Endodermal cell (in vitro differentiated cells): Measurements from ENCODE around the gene TRIM16. TPM values are rescaled to one million over a fixed set of nuclear protein-coding genes. Genes with fewer than 3 reads are reported as not detected.
"Not testable (repeated sequence)": the region's sequence is repeated elsewhere in the genome, so short reads cannot be mapped to it uniquely, and the experiment has no call there.

ENCODE experiments used
- DNase-seq: peaks from one replicate; pipeline ENCODE4 v3.0.0-alpha.2; 2017
- H3K27ac ChIP-seq: 2 replicates; pipeline ENCODE4 v1.5.1; 2013; ENCODE audit warnings: mild to moderate bottlenecking, low read depth, low read length, moderate library complexity
- H3K27me3 ChIP-seq: 2 replicates; pipeline ENCODE4 v1.6.1; 2013; ENCODE audit warnings: mild to moderate bottlenecking, low read length, moderate library complexity; ENCODE audit not compliant: insufficient read depth, control insufficient read depth, poor library complexity, severe bottlenecking
- H3K36me3 ChIP-seq: 2 replicates; pipeline ENCODE4 v1.7.0; 2013; ENCODE audit warnings: mild to moderate bottlenecking, low read length, moderate library complexity; ENCODE audit not compliant: control insufficient read depth, insufficient read depth
- H3K4me1 ChIP-seq: one replicate; pipeline ENCODE4 v1.7.0; 2013; ENCODE audit warnings: low read length; ENCODE audit not compliant: control insufficient read depth, insufficient read depth
- H3K4me3 ChIP-seq: 2 replicates; pipeline ENCODE4 v1.5.1; 2013; ENCODE audit warnings: mild to moderate bottlenecking, low read length, moderate library complexity
- H3K9ac ChIP-seq: 2 replicates; pipeline ENCODE4 v1.6.1; 2013; ENCODE audit warnings: mild to moderate bottlenecking, low read length, moderate library complexity; ENCODE audit not compliant: poor library complexity, severe bottlenecking; ENCODE audit errors: extremely low read depth
- H3K9me3 ChIP-seq: 2 replicates; pipeline ENCODE4 v1.6.1; 2013; ENCODE audit warnings: mild to moderate bottlenecking, low read length, moderate library complexity; ENCODE audit not compliant: control insufficient read depth
- H3K27ac Mint-ChIP-seq: 2 replicates; pipeline ENCODE4 v1.8.0; 2020; ENCODE audit warnings: mixed read lengths
- H3K27me3 Mint-ChIP-seq: 2 replicates; pipeline ENCODE4 v1.8.0; 2021; ENCODE audit warnings: mild to moderate bottlenecking, mixed read lengths; ENCODE audit not compliant: insufficient read depth
- H3K36me3 Mint-ChIP-seq: 2 replicates; pipeline ENCODE4 v1.8.0; 2020; ENCODE audit warnings: low read depth, mixed read lengths
- H3K4me1 Mint-ChIP-seq: 2 replicates; pipeline ENCODE4 v1.8.0; 2020; ENCODE audit warnings: mixed read lengths
- H3K4me3 Mint-ChIP-seq: 2 replicates; pipeline ENCODE4 v1.8.0; 2020; ENCODE audit warnings: mild to moderate bottlenecking, moderate library complexity, mixed read lengths
- H3K9me3 Mint-ChIP-seq: 2 replicates; pipeline ENCODE4 v1.8.0; 2020; ENCODE audit warnings: mild to moderate bottlenecking, mixed read lengths
- WGBS, 2 experiments: methylation state at CpG; one replicate each; pipeline versions ENCODE4 v1.1.5 to v1.1.7; 2013; ENCODE audit warnings: missing lambda C conversion rate in 2 of 2, mixed read lengths in 1 of 2; ENCODE audit not compliant: insufficient coverage in 1 of 2, insufficient read length in 1 of 2; 5-methylcytosine and 5-hydroxymethylcytosine counted together
- total RNA-seq, 2 donors: library from RNA; stranded (reverse); fragmentation: NEBNext Ultra II Directional in 1 of 2; extraction: Animal tissue kit (Norgen Biotek cat#: 25700) in 1 of 2; gene quantifications; 2 replicates in 1 of 2; 3 replicates in 1 of 2; pipeline ENCODE4 v1.2.1, GENCODE V29; 2021

TRIM16 gene
- total RNA-seq, 2 donors from 2014 or later, result 19.4 to 34.6 TPM

DNA sequence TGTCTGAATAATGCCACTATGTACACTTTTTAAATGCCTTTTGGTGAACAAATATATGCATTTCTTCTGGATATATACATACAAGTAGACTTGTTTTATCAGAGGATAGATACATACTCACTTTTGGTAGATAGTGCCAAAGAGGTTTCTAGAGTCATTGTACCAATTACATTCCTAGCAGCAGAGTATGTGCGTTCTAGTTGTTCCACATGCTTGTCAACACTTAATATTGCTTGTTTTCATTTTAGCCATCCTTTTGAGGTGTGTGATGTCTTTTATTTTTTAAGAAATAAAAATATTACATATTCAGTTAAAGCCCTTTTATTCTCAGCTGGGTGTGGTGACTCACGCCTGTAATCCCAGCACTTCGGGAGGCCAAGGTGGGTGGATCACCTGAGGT lies 24.8 kb upstream of the TRIM16 start:
- not testable (repeated sequence) for H3K27ac ChIP-seq, H3K9ac ChIP-seq, H3K4me3 Mint-ChIP-seq, H3K4me1 Mint-ChIP-seq, H3K27me3 Mint-ChIP-seq, DNase-seq, H3K27ac Mint-ChIP-seq, H3K27me3 ChIP-seq, H3K4me1 ChIP-seq
- H3K4me3 ChIP-seq, result peak overlapping the region; percentile 69
- WGBS, 2 experiments, result 95% methylated on average over 3 of the region's 3 CpGs; no CpG with 5 or more reads in 1 of the 2 experiments
- Mint-ChIP-seq H3K9me3 (peaks cover 82% of the 10 kb centered on the region), H3K36me3 (peaks cover 87% of the 10 kb centered on the region)
- peaks cover 74% of the 10 kb centered on the region for H3K36me3 ChIP-seq
- H3K9me3 ChIP-seq, result peaks cover 89% of the 10 kb centered on the region

DNA sequence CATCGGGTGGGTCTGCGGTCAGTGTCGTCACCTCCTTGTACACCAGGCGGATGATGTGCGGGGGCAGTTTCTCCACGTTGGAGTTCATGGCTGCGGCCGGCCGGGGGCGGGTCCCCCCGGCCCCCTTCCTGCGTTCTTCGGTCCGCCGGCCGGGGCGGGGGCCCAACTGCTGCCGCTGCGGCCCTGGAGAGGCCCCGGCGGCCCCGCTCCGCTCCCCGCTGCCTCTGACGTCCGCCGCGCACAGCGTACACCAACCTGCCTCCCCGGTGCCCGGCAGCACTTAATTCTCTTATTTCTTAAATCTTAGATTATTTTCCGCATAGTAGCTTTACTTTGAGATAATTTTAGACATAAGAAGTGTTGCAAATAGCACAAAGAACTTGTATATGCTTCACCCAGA lies 20.7 kb upstream of the TRIM16 start:
- not testable (repeated sequence) for H3K4me1 ChIP-seq, H3K4me3 Mint-ChIP-seq, H3K4me3 ChIP-seq, H3K27me3 ChIP-seq, H3K4me1 Mint-ChIP-seq, H3K27ac ChIP-seq, H3K27ac Mint-ChIP-seq, H3K9ac ChIP-seq, DNase-seq, H3K27me3 Mint-ChIP-seq
- Histone ChIP-seq H3K36me3 (peaks cover 64% of the 10 kb centered on the region), H3K9me3 (peaks cover 65% of the 10 kb centered on the region)
- Mint-ChIP-seq H3K9me3 (peaks cover 51% of the 10 kb centered on the region), H3K36me3 (peaks cover 77% of the 10 kb centered on the region)
- 98 to 100% methylated on average over 7 to 32 of the region's 32 CpGs for WGBS, 2 experiments

DNA sequence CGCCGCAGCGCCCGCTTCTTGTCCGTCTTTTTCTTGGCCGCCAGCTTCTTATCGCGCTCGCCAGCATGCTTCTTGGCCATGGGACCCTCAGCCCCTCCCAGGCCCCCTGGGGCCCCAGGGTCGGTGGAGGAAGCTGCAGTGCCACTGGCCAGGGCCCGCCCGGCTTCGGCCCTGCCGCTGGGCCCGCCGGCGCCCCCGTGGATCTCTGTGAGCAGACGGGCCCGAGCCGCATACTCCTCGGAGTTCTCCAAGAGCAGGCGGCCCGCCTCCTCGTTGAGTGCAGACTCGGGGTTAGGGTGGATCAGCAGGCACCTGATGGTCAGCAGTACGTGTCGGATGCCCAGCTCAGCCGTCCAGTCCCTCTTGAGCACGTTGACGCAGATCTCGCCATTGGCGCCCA lies 20.1 kb upstream of the TRIM16 start:
- H3K27me3 ChIP-seq, H3K9ac ChIP-seq, H3K4me1 Mint-ChIP-seq, H3K4me3 Mint-ChIP-seq, H3K4me3 ChIP-seq, H3K27me3 Mint-ChIP-seq, H3K4me1 ChIP-seq, DNase-seq, H3K27ac ChIP-seq, H3K27ac Mint-ChIP-seq: not testable (repeated sequence)
- Histone ChIP-seq H3K36me3 (peaks cover 58% of the 10 kb centered on the region), H3K9me3 (peaks cover 59% of the 10 kb centered on the region)
- Mint-ChIP-seq H3K9me3 (peaks cover 46% of the 10 kb centered on the region), H3K36me3 (peaks cover 72% of the 10 kb centered on the region)
- WGBS, 2 experiments, result 96 to 100% methylated on average over 5 to 17 of the region's 33 CpGs

DNA sequence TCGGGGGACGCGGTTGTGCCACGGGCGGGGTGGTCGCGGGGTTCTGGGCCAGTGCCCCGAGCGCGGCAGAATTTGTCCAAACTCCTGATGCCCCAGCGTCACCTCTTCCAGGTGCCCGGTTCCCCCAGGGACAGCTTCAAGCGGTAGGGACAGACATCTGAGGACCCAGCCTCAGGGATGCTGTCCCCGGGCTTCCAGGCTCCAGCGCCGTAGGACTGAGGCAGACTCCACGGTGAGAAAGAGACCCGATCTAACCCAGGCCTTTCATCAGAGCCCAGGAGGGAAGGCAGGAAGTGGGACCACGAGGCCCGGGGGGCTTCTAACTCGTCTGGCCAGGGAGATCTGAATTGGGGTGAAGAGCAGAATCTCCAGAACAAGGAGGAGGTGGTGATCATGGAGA lies 15.8 kb upstream of the TRIM16 start:
- WGBS, 2 experiments, result 0% methylated on average over 10 of the region's 21 CpGs; no CpG with 5 or more reads in 1 of the 2 experiments
- not testable (repeated sequence) for H3K27me3 Mint-ChIP-seq, DNase-seq, H3K27me3 ChIP-seq, H3K4me1 ChIP-seq, H3K4me1 Mint-ChIP-seq, H3K9me3 Mint-ChIP-seq
- Mint-ChIP-seq H3K36me3 (peaks cover 31% of the 10 kb centered on the region), H3K4me3 (peak overlapping the region; percentile 83), H3K27ac (peak overlapping the region; percentile 87)
- Histone ChIP-seq H3K9me3 (peaks cover 16% of the 10 kb centered on the region), H3K9ac (peak overlapping the region; percentile 25), H3K4me3 (peak overlapping the region; percentile 78), H3K36me3 (peaks cover 17% of the 10 kb centered on the region), H3K27ac (peak overlapping the region; percentile 53)

DNA sequence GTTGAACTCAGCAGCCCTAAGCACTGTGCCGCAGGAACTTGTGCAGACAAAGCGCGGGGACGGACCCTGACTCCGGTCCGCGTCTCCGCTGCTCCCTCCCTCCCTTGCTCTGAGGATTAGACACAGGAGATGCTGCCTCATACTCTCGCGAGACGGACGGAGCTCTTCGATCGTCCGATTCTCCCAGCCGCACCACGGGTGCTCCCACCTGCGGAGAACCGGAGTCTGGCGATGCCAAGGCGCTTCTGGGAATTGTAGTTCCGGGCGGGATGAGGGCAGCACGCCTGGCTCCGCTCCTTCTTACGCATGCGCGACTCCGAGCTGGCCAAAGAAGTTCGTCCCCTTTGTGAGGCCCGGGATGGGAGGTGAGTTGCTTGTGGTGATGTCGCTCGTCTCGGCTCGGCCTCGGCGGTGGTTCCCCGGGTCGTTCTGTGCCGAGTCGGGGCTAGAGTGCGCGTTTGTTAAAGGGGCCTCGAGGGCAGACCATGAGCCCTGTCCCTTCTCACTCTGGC lies 15.4 kb upstream of the TRIM16 start, which contains the start of gene ZNF286A:
TSS of gene ZNF286A (plus strand) at position 340 of the 512 bp plus-strand sequence. CDS start 578 bp downstream, outside the sequence.
- peaks cover 14% of the 10 kb centered on the region for H3K9me3 ChIP-seq
- H3K4me1 Mint-ChIP-seq, H3K4me1 ChIP-seq, H3K9me3 Mint-ChIP-seq, H3K27me3 ChIP-seq, H3K27me3 Mint-ChIP-seq: not testable (repeated sequence)
- H3K27ac Mint-ChIP-seq, result peak within 1 kb of the TSS; percentile 87
- DNase-seq, result peak; percentile 100
- H3K9ac ChIP-seq, result peak within 1 kb of the TSS; percentile 25
- WGBS, 2 experiments, result 0 to 1% methylated on average over 14 to 41 of the region's 44 CpGs
- peaks cover 28% of the 10 kb centered on the region for H3K36me3 Mint-ChIP-seq
- peak within 1 kb of the TSS; percentile 78 for H3K4me3 ChIP-seq
- H3K36me3 ChIP-seq, result peaks cover 16% of the 10 kb centered on the region
- H3K4me3 Mint-ChIP-seq, result peak within 1 kb of the TSS; percentile 83
- H3K27ac ChIP-seq, result peak within 1 kb of the TSS; percentile 53

DNA sequence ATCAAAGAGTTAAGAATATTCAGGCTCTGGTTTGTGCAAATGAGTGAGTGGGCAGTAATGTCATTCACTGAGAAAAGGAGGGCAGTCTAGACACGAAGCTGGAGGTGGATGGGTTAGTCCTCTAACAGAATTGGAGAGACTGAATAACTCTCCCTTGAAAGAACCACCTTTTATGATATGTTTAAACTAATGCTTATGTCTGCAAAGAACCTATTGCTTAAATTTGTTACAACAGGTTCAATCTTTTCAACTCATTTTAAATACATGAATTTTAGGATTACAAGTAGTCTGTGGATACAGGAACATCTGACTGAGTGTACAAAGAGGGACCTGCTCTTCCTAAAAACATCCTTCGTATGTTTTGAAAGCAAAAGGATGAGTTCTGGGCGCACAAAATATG lies 14.9 kb upstream of the TRIM16 start:
- not testable (repeated sequence) for DNase-seq, H3K9ac ChIP-seq, H3K9me3 Mint-ChIP-seq, H3K27ac Mint-ChIP-seq, H3K4me1 Mint-ChIP-seq, H3K27me3 ChIP-seq, H3K4me1 ChIP-seq, H3K27me3 Mint-ChIP-seq
- H3K36me3 ChIP-seq, result peaks cover 16% of the 10 kb centered on the region
- H3K4me3 ChIP-seq, result peak overlapping the region; percentile 78
- H3K9me3 ChIP-seq, result peaks cover 14% of the 10 kb centered on the region
- Mint-ChIP-seq H3K4me3 (peak overlapping the region; percentile 83), H3K36me3 (peaks cover 26% of the 10 kb centered on the region)
- WGBS, 2 experiments, result no CpG with 5 or more reads among the region's 3 CpGs
- peak overlapping the region; percentile 44 for H3K27ac ChIP-seq

DNA sequence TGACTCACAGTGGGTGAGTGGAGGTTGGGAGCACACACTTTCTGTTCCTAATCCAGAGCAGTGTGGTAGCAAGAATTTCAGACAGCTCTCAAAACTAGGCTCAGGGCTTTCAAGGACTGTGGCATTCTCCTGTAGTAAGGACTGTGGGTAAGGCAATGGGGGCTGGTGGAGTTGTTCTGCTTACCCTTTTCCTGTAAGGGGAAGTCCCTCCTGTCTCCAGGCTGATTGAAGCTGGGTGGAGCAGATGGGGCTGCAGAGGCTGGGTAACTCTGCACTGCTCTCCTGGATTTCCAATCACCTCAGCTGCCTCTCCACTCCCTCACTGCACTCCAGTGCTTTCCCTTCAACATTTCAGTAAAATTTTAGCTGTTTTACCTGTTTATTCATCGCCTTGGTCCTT lies 3.4 kb upstream of the TRIM16 start:
- not testable (repeated sequence) for H3K27me3 Mint-ChIP-seq, H3K9me3 Mint-ChIP-seq, H3K9ac ChIP-seq, DNase-seq, H3K4me3 Mint-ChIP-seq, H3K4me1 Mint-ChIP-seq, H3K27ac Mint-ChIP-seq, H3K36me3 ChIP-seq, H3K4me1 ChIP-seq, H3K27ac ChIP-seq, H3K36me3 Mint-ChIP-seq, H3K4me3 ChIP-seq, H3K27me3 ChIP-seq, H3K9me3 ChIP-seq
- 93% methylated on average over 1 of the region's 1 CpG; no CpG with 5 or more reads in 1 of the 2 experiments for WGBS, 2 experiments
